ENCODE data around the gene EXOC3L1. TPM values are rescaled to one million over a fixed set of nuclear protein-coding genes. Genes with fewer than 3 reads are reported as not detected.

EXOC3L1 gene
- total RNA-seq, 1 donor from 2014 or later = 2.5 TPM

DNA sequence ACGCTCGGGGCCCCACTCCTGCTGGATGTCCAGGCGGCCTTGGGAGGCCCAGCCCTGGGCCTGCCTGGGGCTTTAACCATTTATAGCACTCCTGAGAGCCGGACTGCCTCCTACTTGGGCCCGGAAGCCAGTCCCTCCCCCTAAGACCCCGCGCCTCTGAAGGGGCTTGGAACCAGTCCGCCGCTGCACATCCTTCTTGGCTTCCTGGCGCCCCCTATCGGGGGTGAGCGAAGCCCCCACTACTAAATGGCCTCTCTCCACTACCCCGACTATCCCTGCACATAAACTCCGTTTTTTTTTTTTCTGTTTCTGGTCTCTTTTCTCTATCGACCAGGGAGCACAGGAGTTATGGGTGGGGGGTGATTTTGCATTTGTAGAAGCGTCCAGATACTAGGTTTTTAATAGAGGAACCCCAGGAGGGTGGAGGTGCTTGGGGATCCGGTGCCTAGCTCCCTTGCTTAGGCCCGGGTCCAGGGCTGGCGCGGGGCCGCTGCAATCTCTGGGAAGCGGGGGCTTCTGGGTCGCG is 20.2 kb downstream of the EXOC3L1 start:
- DNase-seq (ENCODE audit: extremely low spot score in 2 of 2) = no peak
- TF ChIP-seq POLR2AphosphoS5 (IDR thresholded peaks at IDR 0.05; ENCODE audit: insufficient read depth in 1 of 2, low read depth in 1 of 2) = no peak
- H3K4me3 ChIP-seq = peak overlapping the region; percentile 45 to 60
- H3K9me3 ChIP-seq = no peaks in the 10 kb centered on the region
- no peaks in the 10 kb centered on the region for H3K27me3 ChIP-seq
- intact Hi-C loops (cut with DNase I) = no loop called here
- H3K4me1 ChIP-seq = peaks cover 54% of the 10 kb centered on the region
- peak overlapping the region; percentile 96 for H3K27ac ChIP-seq
- H3K36me3 ChIP-seq = no peaks in the 10 kb centered on the region

DNA sequence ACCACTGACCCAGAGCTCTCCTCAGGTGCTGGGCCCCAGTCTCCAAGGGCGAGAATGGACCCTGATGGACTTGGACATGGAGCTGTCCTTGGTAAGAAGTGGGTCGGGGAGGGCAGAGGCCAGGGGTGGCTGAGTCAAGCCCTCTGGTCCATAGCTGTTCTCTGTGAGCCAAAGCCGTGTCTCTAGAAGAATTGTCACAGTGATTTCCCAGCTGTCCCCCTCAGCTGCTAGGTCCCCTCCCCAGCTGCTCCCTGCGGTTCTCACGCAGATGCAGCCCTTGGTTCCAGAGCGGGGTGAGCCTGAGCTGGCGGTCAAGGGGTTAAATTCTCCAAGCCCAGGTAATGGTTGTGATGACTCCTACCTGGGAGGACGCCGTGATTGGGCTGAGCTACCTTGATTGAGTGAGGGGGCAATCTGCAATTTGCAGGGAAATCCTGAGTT is 20.9 kb downstream of the EXOC3L1 start:
- Histone ChIP-seq H3K27ac (peak overlapping the region; percentile 96), H3K4me3 (no peak overlapping the region), H3K9me3 (no peaks in the 10 kb centered on the region), H3K36me3 (no peaks in the 10 kb centered on the region), H3K4me1 (peaks cover 55% of the 10 kb centered on the region), H3K27me3 (no peaks in the 10 kb centered on the region)
- no peak for TF ChIP-seq POLR2AphosphoS5 (IDR thresholded peaks at IDR 0.05; ENCODE audit: insufficient read depth in 1 of 2, low read depth in 1 of 2)
- TF ChIP-seq POLR2A (IDR thresholded peaks at IDR 0.05) = no peak
- TF ChIP-seq, protein P1, sequence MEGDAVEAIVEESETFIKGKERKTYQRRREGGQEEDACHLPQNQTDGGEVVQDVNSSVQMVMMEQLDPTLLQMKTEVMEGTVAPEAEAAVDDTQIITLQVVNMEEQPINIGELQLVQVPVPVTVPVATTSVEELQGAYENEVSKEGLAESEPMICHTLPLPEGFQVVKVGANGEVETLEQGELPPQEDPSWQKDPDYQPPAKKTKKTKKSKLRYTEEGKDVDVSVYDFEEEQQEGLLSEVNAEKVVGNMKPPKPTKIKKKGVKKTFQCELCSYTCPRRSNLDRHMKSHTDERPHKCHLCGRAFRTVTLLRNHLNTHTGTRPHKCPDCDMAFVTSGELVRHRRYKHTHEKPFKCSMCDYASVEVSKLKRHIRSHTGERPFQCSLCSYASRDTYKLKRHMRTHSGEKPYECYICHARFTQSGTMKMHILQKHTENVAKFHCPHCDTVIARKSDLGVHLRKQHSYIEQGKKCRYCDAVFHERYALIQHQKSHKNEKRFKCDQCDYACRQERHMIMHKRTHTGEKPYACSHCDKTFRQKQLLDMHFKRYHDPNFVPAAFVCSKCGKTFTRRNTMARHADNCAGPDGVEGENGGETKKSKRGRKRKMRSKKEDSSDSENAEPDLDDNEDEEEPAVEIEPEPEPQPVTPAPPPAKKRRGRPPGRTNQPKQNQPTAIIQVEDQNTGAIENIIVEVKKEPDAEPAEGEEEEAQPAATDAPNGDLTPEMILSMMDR (IDR thresholded peaks at IDR 0.05) = no peak
- intact Hi-C loops (cut with DNase I) = no loop called here
- DNase-seq (ENCODE audit: extremely low spot score in 2 of 2) = no peak

DNA sequence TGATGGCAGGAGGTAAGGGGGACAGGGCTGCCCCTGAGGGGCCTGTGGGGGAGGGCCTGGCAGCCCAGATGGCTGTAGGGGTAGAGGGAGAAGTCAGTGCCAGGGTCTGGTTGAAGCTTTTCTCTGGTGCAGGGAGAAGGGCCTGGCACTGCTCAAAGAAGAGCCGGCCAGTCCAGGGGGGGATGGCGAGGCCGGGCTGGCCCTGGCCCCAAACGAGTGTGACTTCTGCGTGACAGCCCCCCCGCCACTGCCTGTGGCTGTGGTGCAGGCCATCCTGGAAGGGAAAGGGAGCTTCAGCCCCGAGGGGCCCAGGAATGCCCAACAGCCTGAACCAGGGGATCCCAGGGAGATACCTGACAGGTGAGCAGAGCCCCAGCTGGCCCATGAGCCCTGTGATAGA is 22.3 kb downstream of the EXOC3L1 start:
- DNase-seq (ENCODE audit: extremely low spot score in 2 of 2) = no peak
- intact Hi-C loops (cut with DNase I) = no loop called here
- no peak overlapping the region for H3K27ac ChIP-seq
- H3K4me1 ChIP-seq = peaks cover 61% of the 10 kb centered on the region
- TF ChIP-seq, protein P1 (IDR thresholded peaks at IDR 0.05) = no peak
- TF ChIP-seq POLR2A (IDR thresholded peaks at IDR 0.05) (no peak), POLR2AphosphoS5 (IDR thresholded peaks at IDR 0.05; ENCODE audit: insufficient read depth in 1 of 2, low read depth in 1 of 2) (no peak)
- H3K9me3 ChIP-seq = no peaks in the 10 kb centered on the region
- H3K4me3 ChIP-seq = no peak overlapping the region
- no peaks in the 10 kb centered on the region for H3K27me3 ChIP-seq
- no peaks in the 10 kb centered on the region for H3K36me3 ChIP-seq

DNA sequence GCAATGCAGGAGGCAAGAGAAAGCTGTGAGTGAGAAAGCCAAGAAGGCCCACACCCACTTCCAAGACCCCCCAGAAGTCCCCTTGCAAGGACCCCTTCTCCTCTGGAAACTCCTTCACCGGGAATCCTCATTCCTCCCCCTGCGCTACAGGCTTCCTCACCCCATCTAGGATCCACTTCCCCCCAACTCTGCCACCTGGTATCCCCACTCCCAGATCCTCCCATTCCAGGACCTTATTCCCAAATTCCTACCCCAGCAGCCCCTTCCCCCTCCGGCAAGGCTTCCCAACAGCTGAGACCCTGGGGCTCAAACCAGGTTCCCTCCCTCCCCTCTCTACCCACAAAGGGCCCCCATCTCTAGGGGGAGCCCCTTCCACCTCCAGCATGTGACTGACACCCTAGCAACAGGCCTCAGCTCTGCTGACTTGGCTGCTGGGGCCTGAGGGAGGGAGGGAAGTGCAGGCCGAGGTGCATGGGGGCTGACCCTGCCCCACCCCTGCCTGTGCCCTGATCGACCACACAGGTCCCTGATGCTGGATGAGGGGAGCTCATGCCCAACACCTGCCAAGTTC is 23.3 kb downstream of the EXOC3L1 start:
- TF ChIP-seq, protein P1 (IDR thresholded peaks at IDR 0.05) = no peak
- TF ChIP-seq POLR2A (IDR thresholded peaks at IDR 0.05) (no peak), POLR2AphosphoS5 (IDR thresholded peaks at IDR 0.05; ENCODE audit: insufficient read depth in 1 of 2, low read depth in 1 of 2) (no peak)
- Histone ChIP-seq H3K4me1 (peaks cover 70% of the 10 kb centered on the region), H3K36me3 (no peaks in the 10 kb centered on the region), H3K27me3 (no peaks in the 10 kb centered on the region), H3K4me3 (no peak overlapping the region), H3K27ac (no peak overlapping the region), H3K9me3 (no peaks in the 10 kb centered on the region)
- intact Hi-C loops (cut with DNase I) = no loop called here
- no peak for DNase-seq (ENCODE audit: extremely low spot score in 2 of 2)

DNA sequence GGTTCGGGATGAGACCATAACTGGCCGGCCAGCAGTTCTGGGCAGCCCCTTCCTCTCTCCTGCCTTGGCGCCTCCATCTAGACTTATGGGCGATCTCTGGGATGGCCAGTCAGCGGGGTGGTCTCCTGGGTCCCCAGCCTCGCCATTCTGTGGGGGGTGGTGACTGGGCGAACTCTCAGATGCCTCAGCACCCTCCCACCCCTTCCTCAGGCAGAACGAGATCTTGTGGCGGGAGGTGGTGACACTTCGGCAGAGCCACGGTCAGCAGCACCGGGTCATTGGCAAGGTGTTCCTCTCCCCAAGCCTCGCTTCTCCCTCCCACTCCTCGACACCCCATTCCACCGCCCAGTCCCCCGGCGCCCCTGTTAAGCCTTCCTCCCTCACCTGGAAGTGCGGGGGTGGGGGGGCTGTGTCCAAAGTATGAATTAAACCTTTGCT is 23.8 kb downstream of the EXOC3L1 start:
- Histone ChIP-seq H3K27me3 (no peaks in the 10 kb centered on the region), H3K4me3 (no peak overlapping the region), H3K36me3 (no peaks in the 10 kb centered on the region), H3K9me3 (no peaks in the 10 kb centered on the region), H3K27ac (no peak overlapping the region), H3K4me1 (peaks cover 70% of the 10 kb centered on the region)
- intact Hi-C loops (cut with DNase I) = no loop called here
- TF ChIP-seq, protein P1 (IDR thresholded peaks at IDR 0.05) = no peak
- TF ChIP-seq POLR2A (IDR thresholded peaks at IDR 0.05) (no peak), POLR2AphosphoS5 (IDR thresholded peaks at IDR 0.05; ENCODE audit: insufficient read depth in 1 of 2, low read depth in 1 of 2) (no peak)
- no peak for DNase-seq (ENCODE audit: extremely low spot score in 2 of 2)

Measured in vagina (tissue), 2 donors.